PFSK-1 (cell line): ENCODE measurements around the gene MACF1.

Experiments used
- FOXP2 ChIP-seq: optimal IDR thresholded peaks from 2 replicates; pipeline ENCODE3; 2011; ENCODE audit warnings: borderline replicate concordance, control low read depth, inconsistent platforms; ENCODE audit not compliant: insufficient read depth; ENCODE audit errors: extremely low read length, extremely low read depth
- POLR2AphosphoS5 ChIP-seq: IDR thresholded peaks from 2 replicates; pipeline ENCODE4 v1.6.1; 2012; ENCODE audit warnings: low read depth, mild to moderate bottlenecking, control low read depth, low read length, moderate library complexity
- SIN3A ChIP-seq: IDR thresholded peaks from 2 replicates; pipeline ENCODE4 v1.6.1; 2012; ENCODE audit warnings: mild to moderate bottlenecking, low read length, moderate library complexity, borderline replicate concordance; ENCODE audit not compliant: insufficient read depth
- TAF1 ChIP-seq: IDR thresholded peaks from 2 replicates; pipeline ENCODE4 v1.6.1; 2012; ENCODE audit warnings: low read length, control low read depth, borderline replicate concordance; ENCODE audit not compliant: insufficient read depth
- TF ChIP-seq, protein P1 (sequence below), 2 experiments: IDR thresholded peaks; 2 replicates each; pipeline versions ENCODE4 v1.6.1 to v1.8.0; 2011 to 2012; ENCODE audit warnings: low read depth in 2 of 2, low read length in 2 of 2, control low read depth in 1 of 2, inconsistent platforms in 1 of 2, mild to moderate bottlenecking in 1 of 2, moderate library complexity in 1 of 2; ENCODE audit not compliant: insufficient read depth in 1 of 2

DNA sequence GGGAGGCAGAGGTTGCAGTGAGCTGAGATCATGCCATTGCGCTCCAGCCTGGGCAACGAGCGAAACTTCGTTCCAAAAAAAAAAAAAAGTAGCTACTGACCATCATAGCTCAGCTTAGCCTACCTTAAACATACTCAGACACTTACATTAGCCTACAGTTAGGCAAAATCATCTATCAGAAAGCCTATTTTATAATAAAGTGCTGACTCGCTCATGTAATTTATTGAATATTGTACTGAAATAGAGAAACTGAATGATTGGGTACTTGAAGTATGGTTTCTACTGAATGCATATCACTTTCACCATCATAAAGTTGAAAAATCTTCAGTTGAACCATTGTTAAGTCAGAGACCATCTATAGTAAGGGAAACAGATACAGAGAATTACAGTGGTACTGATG is 193.0 kb downstream of the MACF1 start:
- no peak for TF ChIP-seq POLR2AphosphoS5
- TF ChIP-seq, protein P1, sequence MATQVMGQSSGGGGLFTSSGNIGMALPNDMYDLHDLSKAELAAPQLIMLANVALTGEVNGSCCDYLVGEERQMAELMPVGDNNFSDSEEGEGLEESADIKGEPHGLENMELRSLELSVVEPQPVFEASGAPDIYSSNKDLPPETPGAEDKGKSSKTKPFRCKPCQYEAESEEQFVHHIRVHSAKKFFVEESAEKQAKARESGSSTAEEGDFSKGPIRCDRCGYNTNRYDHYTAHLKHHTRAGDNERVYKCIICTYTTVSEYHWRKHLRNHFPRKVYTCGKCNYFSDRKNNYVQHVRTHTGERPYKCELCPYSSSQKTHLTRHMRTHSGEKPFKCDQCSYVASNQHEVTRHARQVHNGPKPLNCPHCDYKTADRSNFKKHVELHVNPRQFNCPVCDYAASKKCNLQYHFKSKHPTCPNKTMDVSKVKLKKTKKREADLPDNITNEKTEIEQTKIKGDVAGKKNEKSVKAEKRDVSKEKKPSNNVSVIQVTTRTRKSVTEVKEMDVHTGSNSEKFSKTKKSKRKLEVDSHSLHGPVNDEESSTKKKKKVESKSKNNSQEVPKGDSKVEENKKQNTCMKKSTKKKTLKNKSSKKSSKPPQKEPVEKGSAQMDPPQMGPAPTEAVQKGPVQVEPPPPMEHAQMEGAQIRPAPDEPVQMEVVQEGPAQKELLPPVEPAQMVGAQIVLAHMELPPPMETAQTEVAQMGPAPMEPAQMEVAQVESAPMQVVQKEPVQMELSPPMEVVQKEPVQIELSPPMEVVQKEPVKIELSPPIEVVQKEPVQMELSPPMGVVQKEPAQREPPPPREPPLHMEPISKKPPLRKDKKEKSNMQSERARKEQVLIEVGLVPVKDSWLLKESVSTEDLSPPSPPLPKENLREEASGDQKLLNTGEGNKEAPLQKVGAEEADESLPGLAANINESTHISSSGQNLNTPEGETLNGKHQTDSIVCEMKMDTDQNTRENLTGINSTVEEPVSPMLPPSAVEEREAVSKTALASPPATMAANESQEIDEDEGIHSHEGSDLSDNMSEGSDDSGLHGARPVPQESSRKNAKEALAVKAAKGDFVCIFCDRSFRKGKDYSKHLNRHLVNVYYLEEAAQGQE (IDR thresholded peaks at IDR 0.05; ENCODE audit: insufficient read depth in 1 of 2, low read depth in 2 of 2, low read length in 2 of 2) = no peak
- TF ChIP-seq FOXP2 = no peak
- no peak for TF ChIP-seq TAF1
- no peak for TF ChIP-seq SIN3A
